CD14-positive monocyte (primary cell): Measurements from ENCODE around the gene FBLL1. TPM values are rescaled to one million over a fixed set of nuclear protein-coding genes. Genes with fewer than 3 reads are reported as not detected.

Experiments
- DNase-seq, 3 donors: peaks; one replicate each; pipeline ENCODE4 v3.0.0-alpha.2; 2011 to 2022
- H2AFZ ChIP-seq: 2 replicates; pipeline ENCODE4 v1.6.0; 2012; ENCODE audit warnings: mild to moderate bottlenecking, low read depth, low read length, inconsistent platforms; ENCODE audit not compliant: insufficient read depth, poor library complexity, severe bottlenecking
- H3K27ac ChIP-seq, 2 donors: 1 replicate in 1 of 2; 2 replicates in 1 of 2; pipeline ENCODE4 v1.5.1; 2012 to 2013; ENCODE audit warnings: low read length in 2 of 2, control low read depth in 1 of 2, inconsistent platforms in 1 of 2, low read depth in 1 of 2, mild to moderate bottlenecking in 1 of 2
- H3K27me3 ChIP-seq, 2 donors: one replicate each; pipeline versions ENCODE4 v1.6.0 to v1.6.1; 2011 to 2013; ENCODE audit warnings: low read length in 2 of 2; ENCODE audit not compliant: control insufficient read depth in 2 of 2, insufficient read depth in 2 of 2
- H3K36me3 ChIP-seq, 2 donors: replicated peaks in 1 of 2; 1 replicate in 1 of 2; 2 replicates in 1 of 2; pipeline versions ENCODE4 v1.5.1 to v1.6.1; 2012 to 2013; ENCODE audit warnings: low read length in 2 of 2, control low read depth in 1 of 2, inconsistent platforms in 1 of 2, mild to moderate bottlenecking in 1 of 2; ENCODE audit not compliant: insufficient read depth in 2 of 2, control insufficient read depth in 1 of 2
- H3K4me1 ChIP-seq, 2 donors: 1 replicate in 1 of 2; 2 replicates in 1 of 2; pipeline versions ENCODE4 v1.5.1 to v1.6.1; 2012 to 2013; ENCODE audit warnings: low read length in 2 of 2, control low read depth in 1 of 2, inconsistent platforms in 1 of 2, mild to moderate bottlenecking in 1 of 2, moderate library complexity in 1 of 2; ENCODE audit not compliant: insufficient read depth in 2 of 2, control insufficient read depth in 1 of 2
- H3K4me2 ChIP-seq: replicated peaks from 2 replicates; pipeline ENCODE3; 2012; ENCODE audit warnings: low read length, moderate library complexity, mild to moderate bottlenecking; ENCODE audit not compliant: poor library complexity, severe bottlenecking; ENCODE audit errors: extremely low read depth
- H3K4me3 ChIP-seq, 3 experiments: fragments of 200-600 bp in 1 of 3; sonication (generic) in 1 of 3; replicated peaks in 1 of 3; 1 replicate in 2 of 3; 2 replicates in 1 of 3; pipeline ENCODE4 v1.5.1; 2011 to 2013; ENCODE audit warnings: low read length in 3 of 3, mild to moderate bottlenecking in 3 of 3, control low read depth in 2 of 3, low read depth in 2 of 3, inconsistent platforms in 1 of 3, moderate library complexity in 1 of 3
- H3K79me2 ChIP-seq: 2 replicates; pipeline ENCODE4 v1.6.0; 2012; ENCODE audit warnings: mild to moderate bottlenecking, control low read depth, inconsistent platforms, low read length, moderate library complexity; ENCODE audit not compliant: insufficient read depth
- H3K9ac ChIP-seq: 2 replicates; pipeline ENCODE4 v1.6.0; 2017; ENCODE audit warnings: low read length, mild to moderate bottlenecking; ENCODE audit not compliant: insufficient read depth, poor library complexity, severe bottlenecking
- H3K9me3 ChIP-seq, 2 donors: replicated peaks in 1 of 2; 1 replicate in 1 of 2; 2 replicates in 1 of 2; pipeline versions ENCODE4 v1.5.1 to v1.6.1; 2012 to 2013; ENCODE audit warnings: low read length in 2 of 2, control low read depth in 1 of 2; ENCODE audit not compliant: control insufficient read depth in 1 of 2, insufficient read depth in 1 of 2
- H4K20me1 ChIP-seq: 2 replicates; pipeline ENCODE4 v1.6.0; 2012; ENCODE audit warnings: mild to moderate bottlenecking, low read length, control low read depth, moderate library complexity; ENCODE audit not compliant: insufficient read depth
- H3K27ac Mint-ChIP-seq, 7 donors: one replicate each; pipeline ENCODE4 v1.8.0; 2020; ENCODE audit warnings: mild to moderate bottlenecking in 7 of 7, mixed read lengths in 7 of 7, moderate library complexity in 6 of 7, inconsistent platforms in 2 of 7
- H3K27me3 Mint-ChIP-seq, 3 donors: one replicate each; pipeline ENCODE4 v1.8.0; 2021 to 2022; ENCODE audit warnings: low read depth in 3 of 3, mild to moderate bottlenecking in 3 of 3, mixed read lengths in 3 of 3, moderate library complexity in 3 of 3, inconsistent platforms in 1 of 3
- H3K36me3 Mint-ChIP-seq, 2 donors: one replicate each; pipeline ENCODE4 v1.8.0; 2020; ENCODE audit warnings: mixed read lengths in 2 of 2, inconsistent platforms in 1 of 2, mild to moderate bottlenecking in 1 of 2
- H3K4me1 Mint-ChIP-seq: one replicate; pipeline ENCODE4 v1.8.0; 2020; ENCODE audit warnings: mild to moderate bottlenecking, mixed read lengths
- H3K4me3 Mint-ChIP-seq, 2 donors: one replicate each; pipeline ENCODE4 v1.8.0; 2020; ENCODE audit warnings: mild to moderate bottlenecking in 2 of 2, mixed read lengths in 2 of 2, moderate library complexity in 1 of 2
- H3K9me3 Mint-ChIP-seq, 7 donors: one replicate each; pipeline ENCODE4 v1.8.0; 2020 to 2022; ENCODE audit warnings: mixed read lengths in 7 of 7, mild to moderate bottlenecking in 6 of 7, moderate library complexity in 6 of 7, inconsistent platforms in 2 of 7
- CTCF ChIP-seq: fragments of 200-600 bp; IDR thresholded peaks from one replicate; pipeline ENCODE4 v1.8.0; 2022; ENCODE audit warnings: antibody characterized with exemption, mild to moderate bottlenecking
- WGBS: methylation state at CpG from one replicate; pipeline ENCODE4 v1.1.5; 2013; ENCODE audit warnings: missing lambda C conversion rate; ENCODE audit not compliant: insufficient coverage; 5-methylcytosine and 5-hydroxymethylcytosine counted together
- intact Hi-C, 2 donors: fragments of 100-400 bp; cut with micrococcal nuclease; formaldehyde crosslinking; loops; one replicate each; pipeline versions ENCODE4 v1.15.0 to v1.15.1; 2023
- polyA plus RNA-seq, 3 donors: library from polyadenylated mRNA; depleted of rRNA in 1 of 3; unstranded in 2 of 3; stranded (reverse) in 1 of 3; fragments of 300-500 nt in 2 of 3; fragments of >200 nt in 1 of 3; fragmentation: Illumina TruSeq in 2 of 3; gene quantifications; 1 replicate in 2 of 3; 2 replicates in 1 of 3; pipeline ENCODE4 v1.2.3, GENCODE V29; 2012 to 2021

The FBLL1 gene
- polyA plus RNA-seq, 3 donors = 0.08 TPM; not detected in 2

GRCh38 chr5:168513861-168514428, 15.2 kb upstream of the FBLL1 start:
- Mint-ChIP-seq H3K4me3 (no peak overlapping the region), H3K4me1 (no peaks in the 10 kb centered on the region), H3K27me3 (no peaks in the 10 kb centered on the region), H3K36me3 (peaks cover 91 to 99% of the 10 kb centered on the region in 2 donors), H3K27ac (no peak overlapping the region), H3K9me3 (peaks cover 12 to 24% (median 20%) of the 10 kb centered on the region in 7 donors)
- H3K4me3 ChIP-seq = no peak overlapping the region
- peaks cover 12 to 24% of the 10 kb centered on the region in 2 donors for H3K9me3 ChIP-seq
- H3K4me2 ChIP-seq = no peak overlapping the region
- H3K27ac ChIP-seq = no peak overlapping the region
- no peaks in the 10 kb centered on the region for H3K4me1 ChIP-seq
- no peak overlapping the region for H2AFZ ChIP-seq
- TF ChIP-seq CTCF = no peak
- H3K79me2 ChIP-seq = no peaks in the 10 kb centered on the region
- peaks cover 98 to 100% of the 10 kb centered on the region in 2 donors for H3K36me3 ChIP-seq
- no peaks in the 10 kb centered on the region for H3K27me3 ChIP-seq
- H4K20me1 ChIP-seq = no peaks in the 10 kb centered on the region
- DNase-seq = no peak
- H3K9ac ChIP-seq = no peak overlapping the region
- intact Hi-C loops = no loop called here
- whole genome bisulfite sequencing = no CpG with 5 or more reads among the region's 2 CpGs

- H3K4me3 ChIP-seq = no peak overlapping the region
- Mint-ChIP-seq H3K9me3 (peaks cover 7 to 20% (median 16%) of the 10 kb centered on the region in 7 donors), H3K27me3 (peaks cover 33 to 38% (median 37%) of the 10 kb centered on the region in 3 donors), H3K27ac (no peak overlapping the region), H3K4me3 (no peak overlapping the region), H3K36me3 (peaks cover 16 to 34% of the 10 kb centered on the region in 2 donors), H3K4me1 (peaks cover 10% of the 10 kb centered on the region)
- no peak overlapping the region for H3K9ac ChIP-seq
- intact Hi-C loops = no loop called here
- H4K20me1 ChIP-seq = no peaks in the 10 kb centered on the region
- no peaks in the 10 kb centered on the region for H3K79me2 ChIP-seq
- DNase-seq = no peak
- no peak overlapping the region for H3K27ac ChIP-seq
- peaks cover 11 to 19% of the 10 kb centered on the region in 2 donors for H3K9me3 ChIP-seq
- H3K36me3 ChIP-seq = peaks cover 5 to 22% of the 10 kb centered on the region in 2 donors
- H3K4me1 ChIP-seq = no peaks in the 10 kb centered on the region
- H3K27me3 ChIP-seq = peaks cover 21 to 27% of the 10 kb centered on the region in 2 donors
- TF ChIP-seq CTCF = no peak
- no peak overlapping the region for H3K4me2 ChIP-seq
- WGBS = no CpG with 5 or more reads among the region's 2 CpGs
- H2AFZ ChIP-seq = no peak overlapping the region
Measured at GRCh38 chr5:168525856-168526255, 3.2 kb upstream of the FBLL1 start.
